Astrocyte of the spinal cord (primary cell): ENCODE data around the gene SEPTIN11.

Experiments
- DNase-seq: peaks from one replicate; pipeline ENCODE4 v3.0.0; 2011; ENCODE audit warnings: low read depth, low spot score
- H3K4me3 ChIP-seq: 2 replicates; pipeline ENCODE4 v1.5.1; 2011; ENCODE audit warnings: low read depth, mild to moderate bottlenecking, low read length, moderate library complexity
- CTCF ChIP-seq: IDR thresholded peaks from 2 replicates; pipeline ENCODE4 v1.5.1; 2012; ENCODE audit warnings: low read depth, mild to moderate bottlenecking, low read length, inconsistent platforms
- in situ Hi-C: cut with HindIII; loops from 2 replicates; pipeline ENCODE4 v1.10.0; 2017; ENCODE audit warnings: low sequenced_read_pairs

Gene SEPTIN11

DNA sequence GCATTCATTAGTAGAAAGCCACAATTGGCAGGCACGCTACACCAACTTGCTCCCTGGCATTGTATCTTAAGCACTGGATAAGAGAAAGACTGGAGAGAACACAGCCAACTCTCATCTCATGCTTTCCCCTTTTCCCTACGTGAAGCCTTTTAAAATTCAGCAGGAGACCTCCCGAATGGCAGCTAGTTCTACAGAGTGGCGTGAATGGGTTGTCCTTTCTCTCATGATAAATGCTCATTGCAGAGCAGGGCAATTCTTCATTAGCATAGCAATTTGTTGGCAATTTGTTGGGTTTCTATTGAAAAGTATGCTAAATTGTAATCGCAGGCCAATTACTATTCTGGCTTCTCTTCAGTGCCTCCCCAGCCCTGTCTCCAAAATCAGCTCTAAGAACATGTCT lies 48.0 kb downstream of the SEPTIN11 start:
- DNase-seq: no peak
- TF ChIP-seq CTCF: no peak
- in situ Hi-C loops: no loop called here
- H3K4me3 ChIP-seq: no peak overlapping the region

DNA sequence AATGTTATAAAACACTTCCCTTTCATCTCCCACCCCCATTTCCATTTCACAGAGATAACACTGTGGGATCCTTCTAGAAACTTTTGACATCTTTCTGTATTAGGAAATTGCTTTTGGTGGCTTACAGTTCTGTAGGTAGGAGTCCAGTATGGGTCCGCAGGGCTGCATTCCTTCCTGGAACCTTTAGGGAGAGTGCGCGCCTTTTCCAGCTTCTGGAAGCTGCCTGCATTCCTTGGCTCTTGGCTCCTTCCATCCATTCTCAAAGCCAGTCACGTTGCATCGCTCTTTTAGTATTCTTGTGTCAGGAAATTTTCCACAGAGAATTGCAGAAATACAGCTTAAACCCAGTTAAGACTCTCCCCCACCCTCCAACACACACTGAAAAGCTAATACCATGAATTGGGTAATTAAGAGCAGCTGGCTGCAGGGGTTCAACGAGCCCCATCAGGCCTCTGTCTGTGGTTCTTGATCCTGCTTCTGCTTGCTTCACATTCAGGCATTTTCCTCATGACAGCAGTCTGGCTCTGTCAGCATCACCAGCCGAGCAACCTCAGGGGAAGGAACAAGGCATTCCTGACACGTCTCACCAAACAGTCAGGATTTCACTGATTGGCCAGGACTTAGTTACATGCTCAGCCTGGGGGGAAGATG lies 48.8 kb downstream of the SEPTIN11 start:
- no peak for TF ChIP-seq CTCF
- H3K4me3 ChIP-seq: no peak overlapping the region
- no peak for DNase-seq
- in situ Hi-C loops: no loop called here
